ENCODE measurements around the gene SLC5A2.

Gene SLC5A2

GRCh38 chr16:31478956-31479355 is 4.0 kb upstream of the SLC5A2 start:
- TF ChIP-seq FOXP2 (optimal IDR thresholded peaks at IDR 0.05; ENCODE audit: borderline replicate concordance, extremely low read depth, extremely low read length, insufficient read depth) (no peak), POLR2AphosphoS5 (IDR thresholded peaks at IDR 0.05; ENCODE audit: low read depth, low read length) (0 out of 2 replicates have a peak, but pooled peaks have one; percentile 18)

- no peak for TF ChIP-seq FOXP2 (optimal IDR thresholded peaks at IDR 0.05; ENCODE audit: borderline replicate concordance, extremely low read depth, extremely low read length, insufficient read depth)
- TF ChIP-seq SIN3A (IDR thresholded peaks at IDR 0.05; ENCODE audit: borderline replicate concordance, insufficient read depth, low read length): no peak
- TF ChIP-seq TAF1 (IDR thresholded peaks at IDR 0.05; ENCODE audit: borderline replicate concordance, insufficient read depth, low read length): no peak
- no peak for TF ChIP-seq REST (IDR thresholded peaks at IDR 0.05; ENCODE audit: insufficient read depth in 1 of 2, low read depth in 2 of 2, low read length in 2 of 2)
- TF ChIP-seq POLR2AphosphoS5 (IDR thresholded peaks at IDR 0.05; ENCODE audit: low read depth, low read length): no peak; the same call in 1 of the 2 replicates
Observed at GRCh38 chr16:31479751-31480150, 3.2 kb upstream of the SLC5A2 start.

- no peak for TF ChIP-seq FOXP2 (optimal IDR thresholded peaks at IDR 0.05; ENCODE audit: borderline replicate concordance, extremely low read depth, extremely low read length, insufficient read depth)
- no peak for TF ChIP-seq REST (IDR thresholded peaks at IDR 0.05; ENCODE audit: insufficient read depth in 1 of 2, low read depth in 2 of 2, low read length in 2 of 2)
- no peak for TF ChIP-seq SIN3A (IDR thresholded peaks at IDR 0.05; ENCODE audit: borderline replicate concordance, insufficient read depth, low read length)
- no peak for TF ChIP-seq TAF1 (IDR thresholded peaks at IDR 0.05; ENCODE audit: borderline replicate concordance, insufficient read depth, low read length)
- no peak for TF ChIP-seq POLR2AphosphoS5 (IDR thresholded peaks at IDR 0.05; ENCODE audit: low read depth, low read length)
Observed at GRCh38 chr16:31480851-31481536, 1.9 kb upstream of the SLC5A2 start.

GRCh38 chr16:31484491-31485171 is 1.7 kb downstream of the SLC5A2 start:
- TF ChIP-seq SIN3A (IDR thresholded peaks at IDR 0.05; ENCODE audit: borderline replicate concordance, insufficient read depth, low read length): no peak
- no peak for TF ChIP-seq TAF1 (IDR thresholded peaks at IDR 0.05; ENCODE audit: borderline replicate concordance, insufficient read depth, low read length)
- TF ChIP-seq POLR2AphosphoS5 (IDR thresholded peaks at IDR 0.05; ENCODE audit: low read depth, low read length): no peak
- TF ChIP-seq FOXP2 (optimal IDR thresholded peaks at IDR 0.05; ENCODE audit: borderline replicate concordance, extremely low read depth, extremely low read length, insufficient read depth): no peak
- TF ChIP-seq REST (IDR thresholded peaks at IDR 0.05; ENCODE audit: insufficient read depth in 1 of 2, low read depth in 2 of 2, low read length in 2 of 2): no peak

GRCh38 chr16:31485571-31485970 is 2.6 kb downstream of the SLC5A2 start:
- no peak for TF ChIP-seq FOXP2 (optimal IDR thresholded peaks at IDR 0.05; ENCODE audit: borderline replicate concordance, extremely low read depth, extremely low read length, insufficient read depth)
- no peak for TF ChIP-seq POLR2AphosphoS5 (IDR thresholded peaks at IDR 0.05; ENCODE audit: low read depth, low read length)

- TF ChIP-seq SIN3A (IDR thresholded peaks at IDR 0.05; ENCODE audit: borderline replicate concordance, insufficient read depth, low read length) (no peak), TAF1 (IDR thresholded peaks at IDR 0.05; ENCODE audit: borderline replicate concordance, insufficient read depth, low read length) (no peak), REST (IDR thresholded peaks at IDR 0.05; ENCODE audit: insufficient read depth in 1 of 2, low read depth in 2 of 2, low read length in 2 of 2) (no peak), POLR2AphosphoS5 (IDR thresholded peaks at IDR 0.05; ENCODE audit: low read depth, low read length) (no peak), FOXP2 (optimal IDR thresholded peaks at IDR 0.05; ENCODE audit: borderline replicate concordance, extremely low read depth, extremely low read length, insufficient read depth) (no peak)
Observed at GRCh38 chr16:31486045-31486444, 3.1 kb downstream of the SLC5A2 start.

Measured in PFSK-1 (cell line).